Measurements from ENCODE around the gene RFX3.

- TF ChIP-seq FOXM1 (IDR thresholded peaks at IDR 0.05; ENCODE audit: borderline replicate concordance, low read depth) (no peak), EP300 (IDR thresholded peaks at IDR 0.05; ENCODE audit: borderline replicate concordance) (no peak), USF1 (IDR thresholded peaks at IDR 0.05) (no peak), MAX (IDR thresholded peaks at IDR 0.05) (no peak), REST (IDR thresholded peaks at IDR 0.05; ENCODE audit: low read depth) (no peak), NFIC (IDR thresholded peaks at IDR 0.05) (no peak), ZBTB7A (IDR thresholded peaks at IDR 0.05; ENCODE audit: low read depth) (no peak), YY1 (IDR thresholded peaks at IDR 0.05; ENCODE audit: low read depth) (no peak), TCF12 (IDR thresholded peaks at IDR 0.05; ENCODE audit: low read depth) (no peak), CREB1 (IDR thresholded peaks at IDR 0.05; ENCODE audit: low read depth) (no peak), TAF1 (IDR thresholded peaks at IDR 0.05; ENCODE audit: low read depth) (no peak), RAD21 (IDR thresholded peaks at IDR 0.05; ENCODE audit: low read depth) (no peak), TEAD4 (IDR thresholded peaks at IDR 0.05) (no peak)
Measured at GRCh38 chr9:3332802-3333201, 193.0 kb downstream of the RFX3 start.

Data from Ishikawa (cell line).